Chondrocyte (in vitro differentiated cells): ENCODE measurements around the gene RUNX1. TPM values are rescaled to one million over a fixed set of nuclear protein-coding genes. Genes with fewer than 3 reads are reported as not detected.

Experiments
- DNase-seq: peaks from one replicate; pipeline ENCODE4 v3.0.0; 2021; ENCODE audit warnings: mixed read lengths, low spot score
- H3K27ac Mint-ChIP-seq: one replicate; pipeline ENCODE4 v1.8.0; 2021; ENCODE audit warnings: mild to moderate bottlenecking, moderate library complexity, mixed read lengths; ENCODE audit not compliant: unreplicated experiment
- H3K27me3 Mint-ChIP-seq: 2 replicates; pipeline ENCODE4 v1.8.0; 2021; ENCODE audit warnings: low read depth, mixed read lengths
- H3K36me3 Mint-ChIP-seq: 2 replicates; pipeline ENCODE4 v1.8.0; 2021; ENCODE audit warnings: low read depth, mixed read lengths
- H3K4me1 Mint-ChIP-seq: 2 replicates; pipeline ENCODE4 v1.8.0; 2021; ENCODE audit warnings: low read depth, mild to moderate bottlenecking, mixed read lengths
- H3K4me3 Mint-ChIP-seq: one replicate; pipeline ENCODE4 v1.8.0; 2021; ENCODE audit warnings: mild to moderate bottlenecking, moderate library complexity, mixed read lengths; ENCODE audit not compliant: unreplicated experiment
- H3K9me3 Mint-ChIP-seq: 2 replicates; pipeline ENCODE4 v1.8.0; 2021; ENCODE audit warnings: low read depth, mixed read lengths
- CTCF ChIP-seq: fragments of 200-600 bp; sonication (generic); IDR thresholded peaks from 2 replicates; pipeline ENCODE4 v1.5.0; 2021; ENCODE audit warnings: antibody characterized with exemption, mild to moderate bottlenecking, moderate library complexity
- long read RNA-seq: library from polyadenylated mRNA; stranded (forward); transcript quantifications from one replicate; pipeline ENCODE4 v2.0.0, GENCODE V29; 2021
- total RNA-seq: library from RNA; stranded (reverse); gene quantifications from 3 replicates; pipeline ENCODE4 v1.2.1, GENCODE V29; 2021

The RUNX1 gene
- total RNA-seq, result 37.9 to 73.5 TPM (median 39.7 TPM) in 3 replicates
- long read RNA-seq, full-length matches to known transcripts, result 4 of 13 reads
- long read RNA-seq, partial matches to known transcripts, result 3 of 13 reads
- long read RNA-seq, other reads (novel, unspliced or antisense), result 6 of 13 reads

DNA sequence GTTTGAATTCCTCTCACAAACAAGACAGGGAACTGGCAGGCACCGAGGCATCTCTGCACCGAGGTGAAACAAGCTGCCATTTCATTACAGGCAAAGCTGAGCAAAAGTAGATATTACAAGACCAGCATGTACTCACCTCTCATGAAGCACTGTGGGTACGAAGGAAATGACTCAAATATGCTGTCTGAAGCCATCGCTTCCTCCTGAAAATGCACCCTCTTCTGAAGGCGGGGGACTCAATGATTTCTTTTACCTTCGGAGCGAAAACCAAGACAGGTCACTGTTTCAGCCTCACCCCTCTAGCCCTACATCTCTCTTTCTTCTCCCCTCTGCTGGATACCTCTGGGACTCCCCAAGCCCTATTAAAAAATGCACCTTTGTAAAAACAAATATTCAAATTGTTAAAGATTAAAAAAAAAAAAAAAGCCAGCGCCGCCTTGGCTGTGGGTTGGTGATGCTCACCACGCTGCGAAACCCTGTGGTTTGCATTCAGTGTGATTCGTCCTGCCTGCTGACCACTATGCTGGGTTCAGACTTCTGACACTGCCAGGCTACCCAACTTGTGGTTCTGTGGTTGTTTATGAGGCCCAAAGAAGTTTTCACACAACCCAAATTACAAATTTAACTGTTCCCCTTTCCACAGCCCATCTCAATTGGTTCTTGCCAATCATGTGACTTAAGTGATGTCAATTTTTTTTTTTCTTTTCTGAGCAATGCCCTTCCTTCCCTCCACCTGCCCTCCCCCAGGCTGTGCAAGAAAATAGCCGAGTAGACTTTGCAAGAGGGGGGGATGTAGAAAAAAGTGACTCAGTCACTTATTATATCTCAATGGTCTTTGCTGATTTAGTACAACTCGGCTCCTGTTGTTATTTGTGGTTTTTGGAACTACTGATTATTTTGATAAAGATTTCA lies at the start of gene RUNX1:
Gene RUNX1, minus strand, starts transcription at position 597 of the 912 bp plus-strand sequence.
- peak; percentile 32 for TF ChIP-seq CTCF
- H3K27ac Mint-ChIP-seq, result peak within 1 kb of the TSS; percentile 95
- H3K9me3 Mint-ChIP-seq, result no peaks in the 10 kb centered on the region
- DNase-seq, result no peak
- H3K36me3 Mint-ChIP-seq, result no peaks in the 10 kb centered on the region
- H3K4me3 Mint-ChIP-seq, result peak within 1 kb of the TSS; percentile 74
- peaks cover 71% of the 10 kb centered on the region for H3K4me1 Mint-ChIP-seq
- no peaks in the 10 kb centered on the region for H3K27me3 Mint-ChIP-seq

DNA sequence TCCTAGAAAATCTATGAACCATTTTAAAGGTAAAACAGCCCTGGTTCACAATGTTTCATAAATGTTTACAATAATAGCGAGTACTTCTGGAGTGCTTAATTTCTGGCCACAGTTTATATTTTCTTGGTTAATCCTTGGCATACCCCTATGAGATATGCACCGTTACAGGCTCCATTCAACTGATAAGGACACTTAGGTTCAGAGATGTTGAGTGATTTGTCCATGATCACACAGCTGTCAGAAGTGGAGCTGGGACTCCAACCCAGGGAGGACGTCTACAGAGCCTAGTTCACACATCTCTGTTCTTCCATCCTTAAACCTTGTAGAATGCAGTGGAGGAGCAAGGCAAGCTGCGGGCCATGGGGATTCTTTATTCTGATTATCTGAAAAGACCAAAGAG lies 48.4 kb upstream of the RUNX1 start:
- TF ChIP-seq CTCF, result no peak
- Mint-ChIP-seq H3K27me3 (no peaks in the 10 kb centered on the region), H3K36me3 (no peaks in the 10 kb centered on the region), H3K4me1 (peaks cover 17% of the 10 kb centered on the region), H3K27ac (no peak overlapping the region), H3K4me3 (no peak overlapping the region), H3K9me3 (peaks cover 6% of the 10 kb centered on the region)
- no peak for DNase-seq

GRCh38 chr21:35096959-35097358 lies 47.9 kb upstream of the RUNX1 start:
- no peak for DNase-seq
- TF ChIP-seq CTCF, result no peak
- Mint-ChIP-seq H3K4me1 (peaks cover 17% of the 10 kb centered on the region), H3K9me3 (peaks cover 6% of the 10 kb centered on the region), H3K27me3 (no peaks in the 10 kb centered on the region), H3K4me3 (no peak overlapping the region), H3K36me3 (no peaks in the 10 kb centered on the region), H3K27ac (no peak overlapping the region)

- no peak for TF ChIP-seq CTCF
- no peak for DNase-seq
- H3K36me3 Mint-ChIP-seq, result no peaks in the 10 kb centered on the region
- H3K4me3 Mint-ChIP-seq, result no peak overlapping the region
- H3K27me3 Mint-ChIP-seq, result no peaks in the 10 kb centered on the region
- no peak overlapping the region for H3K27ac Mint-ChIP-seq
- H3K9me3 Mint-ChIP-seq, result peaks cover 8% of the 10 kb centered on the region
- H3K4me1 Mint-ChIP-seq, result peaks cover 17% of the 10 kb centered on the region
Observed at GRCh38 chr21:35095859-35096291, 46.8 kb upstream of the RUNX1 start.

- Mint-ChIP-seq H3K27ac (no peak overlapping the region), H3K4me1 (peaks cover 17% of the 10 kb centered on the region), H3K36me3 (no peaks in the 10 kb centered on the region), H3K27me3 (no peaks in the 10 kb centered on the region), H3K9me3 (peaks cover 9% of the 10 kb centered on the region), H3K4me3 (no peak overlapping the region)
- TF ChIP-seq CTCF, result no peak
- no peak for DNase-seq
Observed at GRCh38 chr21:35093514-35093913, 44.4 kb upstream of the RUNX1 start.
